ENCODE measurements around the gene OR10G4. TPM values are rescaled to one million over a fixed set of nuclear protein-coding genes. Genes with fewer than 3 reads are reported as not detected.
"Not testable (repeated sequence)": the region's sequence is repeated elsewhere in the genome, so short reads cannot be mapped to it uniquely, and the experiment has no call there.

The OR10G4 gene, protein sequence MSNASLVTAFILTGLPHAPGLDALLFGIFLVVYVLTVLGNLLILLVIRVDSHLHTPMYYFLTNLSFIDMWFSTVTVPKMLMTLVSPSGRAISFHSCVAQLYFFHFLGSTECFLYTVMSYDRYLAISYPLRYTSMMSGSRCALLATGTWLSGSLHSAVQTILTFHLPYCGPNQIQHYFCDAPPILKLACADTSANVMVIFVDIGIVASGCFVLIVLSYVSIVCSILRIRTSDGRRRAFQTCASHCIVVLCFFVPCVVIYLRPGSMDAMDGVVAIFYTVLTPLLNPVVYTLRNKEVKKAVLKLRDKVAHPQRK
- not detected in 2 replicates for total RNA-seq

DNA sequence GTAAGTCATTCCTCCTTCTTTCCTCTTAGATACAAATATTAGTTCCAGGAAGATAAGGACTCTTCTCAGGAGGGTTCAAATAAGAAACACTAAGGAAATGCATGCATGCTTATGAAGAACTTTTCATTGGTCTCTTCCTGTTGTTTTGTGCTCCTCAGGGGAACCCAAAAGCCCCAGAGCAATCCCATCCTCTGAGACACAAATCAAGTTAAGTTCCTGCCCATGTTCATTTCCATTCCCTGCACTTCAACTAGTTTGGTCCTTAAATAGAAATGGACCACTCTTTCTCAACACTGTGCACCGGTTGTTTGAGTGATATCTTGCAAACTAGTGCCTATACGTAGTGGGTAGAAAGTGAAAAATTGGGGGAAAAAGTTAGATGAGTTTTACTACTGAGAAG, at the start of gene OR10G4:
Gene OR10G4 (plus strand): TSS at position 301 of the 400 bp plus-strand sequence. CDS start 2,578 bp downstream, outside the sequence.
- intact Hi-C loops (cut with micrococcal nuclease): no loop called here

- intact Hi-C loops (cut with micrococcal nuclease): loop anchor here (10.0 kb wide), 1 partner anchor 189 kb away; no protein-coding TSS in a partner anchor
Measured at GRCh38 chr11:123973816-123974215, 39.0 kb upstream of the OR10G4 start.

- intact Hi-C loops (cut with micrococcal nuclease): loop anchor here (10.0 kb wide), 1 partner anchor 192 kb away; no protein-coding TSS in a partner anchor
Measured at GRCh38 chr11:123976770-123977560, 35.8 kb upstream of the OR10G4 start.

DNA sequence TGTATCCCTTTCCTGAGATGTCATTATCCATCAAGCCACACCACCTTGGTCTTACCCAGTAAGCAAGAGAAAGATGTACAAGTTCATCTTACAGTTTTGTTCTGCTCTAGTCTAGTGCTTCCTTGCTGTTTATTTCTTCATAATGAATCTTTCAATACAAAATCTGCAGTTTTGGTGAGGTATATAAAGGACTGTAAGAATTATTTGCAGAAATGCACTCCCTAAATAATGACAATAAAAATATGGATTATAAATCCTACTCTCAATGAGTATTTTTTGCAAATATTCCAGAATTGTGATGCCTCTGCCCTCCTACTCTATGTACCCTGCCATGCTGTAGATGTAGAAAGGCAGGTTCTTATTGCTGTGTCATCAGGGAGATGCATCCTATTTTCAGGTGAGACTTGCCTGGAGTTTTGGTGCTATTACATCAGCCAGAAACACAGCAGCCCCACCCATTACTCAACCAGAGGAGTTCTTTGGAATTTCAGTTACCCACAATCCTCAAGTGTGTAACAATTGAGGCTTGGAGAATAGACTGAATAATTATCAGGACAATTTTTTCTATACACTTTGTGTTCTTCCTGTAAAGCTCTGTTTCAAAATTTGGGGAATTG, 35.0 kb upstream of the OR10G4 start, which contains the start of gene OR10S1:
Gene OR10S1 (minus strand): TSS at position 51 of the 617 bp plus-strand sequence. CDS start 117 bp downstream, outside the sequence.
- intact Hi-C loops (cut with micrococcal nuclease): loop anchor here (10.0 kb wide), 1 partner anchor 193 kb away; no protein-coding TSS in a partner anchor

GRCh38 chr11:123979311-123979710, 33.5 kb upstream of the OR10G4 start:
- intact Hi-C loops (cut with micrococcal nuclease): loop anchor here (10.0 kb wide), 1 partner anchor 195 kb away; no protein-coding TSS in a partner anchor

- intact Hi-C loops (cut with micrococcal nuclease): no loop called here
Measured at GRCh38 chr11:123995119-123995518, 17.7 kb upstream of the OR10G4 start, which contains the start of gene OR10G6. TSS of gene OR10G6 (minus strand) at chr11:123995161. CDS start at chr11:123995161, 0 bp downstream.

DNA sequence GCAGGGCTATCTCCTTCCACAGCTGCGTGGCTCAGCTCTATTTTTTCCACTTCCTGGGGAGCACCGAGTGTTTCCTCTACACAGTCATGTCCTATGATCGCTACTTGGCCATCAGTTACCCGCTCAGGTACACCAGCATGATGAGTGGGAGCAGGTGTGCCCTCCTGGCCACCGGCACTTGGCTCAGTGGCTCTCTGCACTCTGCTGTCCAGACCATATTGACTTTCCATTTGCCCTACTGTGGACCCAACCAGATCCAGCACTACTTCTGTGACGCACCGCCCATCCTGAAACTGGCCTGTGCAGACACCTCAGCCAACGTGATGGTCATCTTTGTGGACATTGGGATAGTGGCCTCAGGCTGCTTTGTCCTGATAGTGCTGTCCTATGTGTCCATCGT, 3.0 kb downstream of the OR10G4 start:
- intact Hi-C loops (cut with micrococcal nuclease): not testable (repeated sequence)

DNA sequence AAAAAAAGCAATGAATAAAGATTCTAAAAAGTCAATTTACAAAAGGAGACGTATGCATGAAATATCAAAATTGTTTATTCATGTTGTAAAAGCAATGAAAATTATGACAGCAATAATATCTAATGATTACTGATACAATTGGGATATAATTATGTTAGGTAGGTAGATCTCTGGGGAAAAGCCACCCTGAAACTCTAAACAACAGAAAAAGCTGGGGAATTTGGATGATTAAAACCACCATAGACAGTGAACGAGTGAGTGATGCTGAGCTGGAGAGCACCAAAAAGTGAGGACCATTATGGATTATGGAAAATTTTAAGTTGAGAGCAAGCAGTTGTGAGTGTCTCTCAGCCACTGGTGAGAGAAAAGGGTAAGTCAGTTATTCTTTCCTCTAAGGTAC, 13.7 kb downstream of the OR10G4 start, which contains the start of gene OR10G8:
Gene OR10G8 (plus strand): TSS at position 301 of the 400 bp plus-strand sequence. CDS start 2,825 bp downstream, outside the sequence.
- intact Hi-C loops (cut with micrococcal nuclease): no loop called here

DNA sequence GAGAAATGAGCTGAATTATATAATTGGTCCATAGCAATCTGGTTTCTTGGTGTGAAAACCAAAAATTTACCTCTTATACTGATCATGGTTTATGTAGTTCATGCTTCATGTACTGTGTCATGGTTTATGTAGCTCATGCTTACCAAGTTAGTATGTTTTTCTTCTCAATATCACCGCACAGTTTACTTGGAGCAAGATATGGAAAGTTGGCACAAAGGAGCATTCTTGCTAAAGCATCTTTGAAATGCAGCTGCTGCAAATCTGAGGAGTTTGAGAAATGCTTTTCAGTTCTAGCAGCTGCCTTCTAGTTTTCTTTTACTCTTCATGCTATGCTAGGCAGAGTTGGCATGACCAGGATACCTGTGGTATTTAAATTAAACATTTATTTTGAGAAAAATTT, 23.9 kb downstream of the OR10G4 start:
- intact Hi-C loops (cut with micrococcal nuclease): no loop called here

- intact Hi-C loops (cut with micrococcal nuclease): no loop called here
Measured at GRCh38 chr11:124039557-124039956, 26.8 kb downstream of the OR10G4 start.

- intact Hi-C loops (cut with micrococcal nuclease): no loop called here
Measured at GRCh38 chr11:124041254-124041653, 28.5 kb downstream of the OR10G4 start, which contains the start of gene OR10G7. TSS of gene OR10G7 (minus strand) at chr11:124041325. CDS start at chr11:124039001, 2,324 bp downstream.

DNA sequence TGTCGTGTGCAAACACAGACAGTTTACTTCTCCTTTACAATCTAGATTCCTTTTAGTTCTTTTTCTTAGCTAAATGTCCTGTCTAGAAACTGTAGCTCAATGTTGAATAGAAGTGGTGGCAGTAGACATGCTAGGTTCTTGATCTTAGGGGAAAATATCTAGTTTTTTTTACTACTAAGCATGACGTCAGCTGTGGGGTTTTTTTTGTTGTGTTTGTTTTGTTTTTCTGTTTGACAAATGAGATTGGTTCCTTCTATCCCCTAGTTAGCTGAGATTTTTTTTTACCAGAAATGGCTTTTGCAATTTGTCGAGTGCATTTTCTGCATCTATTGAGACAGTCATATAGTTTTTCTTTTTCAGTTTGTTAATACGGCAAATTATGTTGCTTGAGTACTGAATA, 30.6 kb downstream of the OR10G4 start:
- intact Hi-C loops (cut with micrococcal nuclease): no loop called here

DNA sequence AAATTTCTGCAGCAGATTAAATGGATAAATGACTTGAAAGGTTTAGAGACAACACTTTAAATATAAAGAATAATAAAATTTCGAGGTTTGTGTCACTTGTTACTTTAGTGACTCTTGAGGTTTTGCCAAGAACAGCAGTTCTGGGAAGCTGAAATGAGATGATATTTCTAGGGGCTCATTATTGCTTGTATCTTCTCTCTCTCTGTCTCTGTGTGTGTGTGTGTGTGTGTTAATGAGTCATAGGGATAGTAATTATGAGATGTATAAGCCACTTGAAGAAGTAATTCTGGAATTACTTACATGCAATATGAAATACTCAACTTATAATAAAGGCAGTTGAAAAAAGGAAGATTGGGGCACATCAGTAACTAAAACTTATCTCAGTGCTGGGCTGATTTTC, 38.0 kb downstream of the OR10G4 start:
- intact Hi-C loops (cut with micrococcal nuclease): no loop called here

GRCh38 chr11:124052966-124053365, 40.2 kb downstream of the OR10G4 start:
- intact Hi-C loops (cut with micrococcal nuclease): no loop called here

Other genes with a start within 250 kb of the OR10G4 start
- not detected in 2 replicates for gene OR6M1, start 206.6 kb upstream of the OR10G4 start, total RNA-seq
- gene TMEM225, start 127.3 kb upstream of the OR10G4 start, total RNA-seq: not detected in 2 replicates
- not detected in 2 replicates for gene OR8D4, start 110.8 kb upstream of the OR10G4 start, total RNA-seq
- gene OR4D5, start 73.4 kb upstream of the OR10G4 start, total RNA-seq: not detected in 2 replicates
- not detected in 2 replicates for gene OR6T1, start 69.2 kb upstream of the OR10G4 start, total RNA-seq
- gene OR10S1, start 35.2 kb upstream of the OR10G4 start, total RNA-seq: not detected in 2 replicates
- gene OR10G6, start 17.8 kb upstream of the OR10G4 start, total RNA-seq: not detected in 2 replicates
- gene OR10G9, start 10.0 kb downstream of the OR10G4 start, total RNA-seq: not detected in 2 replicates
- not detected in 2 replicates for gene OR10G8, start 13.8 kb downstream of the OR10G4 start, total RNA-seq
- not detected in 2 replicates for gene OR10G7, start 28.3 kb downstream of the OR10G4 start, total RNA-seq
- 4.3 and 4.5 TPM in 2 replicates for gene VWA5A, start 102.5 kb downstream of the OR10G4 start, total RNA-seq
- gene OR10D3, start 170.3 kb downstream of the OR10G4 start, total RNA-seq: not detected in 2 replicates
- not detected in 2 replicates for gene OR8G1, start 228.1 kb downstream of the OR10G4 start, total RNA-seq
- not detected in 2 replicates for gene OR8G5, start 243.4 kb downstream of the OR10G4 start, total RNA-seq